GM12878 (cell line): ENCODE measurements around the gene DCN. TPM values are rescaled to one million over a fixed set of nuclear protein-coding genes. Genes with fewer than 3 reads are reported as not detected.

ENCODE experiments used
- ATAC-seq: fragments of 200-7000 bp; cut with Tn5 transposase; 3 replicates; pipeline ENCODE4 v1.9.1; 2020; ENCODE audit warnings: mild to moderate bottlenecking, moderate library complexity
- BruUV-seq: library from RNA; stranded (reverse); fragments of 400-500 nt; replicated peaks from 2 replicates; lab custom pipeline; 2021; lab: Mats Ljungman, UMichigan
- CTCF ChIA-PET: fragments of 300-600 bp; sonication (Branson Sonifier 250); formaldehyde crosslinking; extraction: SDS; loops from one replicate; lab custom pipeline; 2021; ENCODE audit warnings: inconsistent platforms; lab: Yijun Ruan, JAX
- POLR2A ChIA-PET: fragments of 350-600 bp; formaldehyde crosslinking; extraction: SDS; loops from one replicate; lab custom pipeline; 2021; ENCODE audit warnings: inconsistent platforms; lab: Charles Lee
- RAD21 ChIA-PET: fragments of 300-600 bp; sonication (Branson Sonifier 250); formaldehyde crosslinking; loops from one replicate; lab custom pipeline; 2023; ENCODE audit warnings: antibody characterized with exemption; ENCODE audit not compliant: unreplicated experiment; lab: Charles Lee
- SMC1A ChIA-PET: fragments of 300-600 bp; sonication (Branson Sonifier 250); formaldehyde crosslinking; loops from one replicate; lab custom pipeline; 2023; ENCODE audit not compliant: unreplicated experiment, uncharacterized antibody; lab: Charles Lee
- DNase-seq: peaks from one replicate; pipeline ENCODE4 v3.0.0-alpha.2; 2011; ENCODE audit warnings: low read depth, low spot score
- FAIRE-seq: peaks from 3 replicates; lab custom pipeline; 2011; peaks lifted over from hg19 to GRCh38; lab: Jason Lieb, UNC
- H2AFZ ChIP-seq: 2 replicates; pipeline ENCODE4 v1.6.0; 2011; ENCODE audit warnings: low read depth, low read length, control low read depth; ENCODE audit not compliant: control insufficient read depth
- H3K27ac ChIP-seq: 2 replicates; pipeline ENCODE4 v1.5.1; 2011; ENCODE audit warnings: control low read depth; ENCODE audit not compliant: control insufficient read depth, insufficient read depth
- H3K27me3 ChIP-seq, 2 experiments: replicated peaks in 1 of 2; 2 replicates each; pipeline versions ENCODE4 v1.6.0 to v1.6.1; 2011; ENCODE audit warnings: low read length in 1 of 2; ENCODE audit not compliant: control insufficient read depth in 2 of 2, insufficient read depth in 2 of 2
- H3K36me3 ChIP-seq, 2 experiments: 2 replicates each; pipeline ENCODE4 v1.5.1; 2011; ENCODE audit warnings: low read length in 1 of 2; ENCODE audit not compliant: control insufficient read depth in 2 of 2, insufficient read depth in 2 of 2
- H3K4me1 ChIP-seq: 2 replicates; pipeline ENCODE4 v1.6.1; 2011; ENCODE audit warnings: mild to moderate bottlenecking, low read length, moderate library complexity, mixed read lengths; ENCODE audit not compliant: control insufficient read depth, insufficient read depth
- H3K4me2 ChIP-seq: 2 replicates; pipeline ENCODE4 v1.6.0; 2011; ENCODE audit warnings: control low read depth; ENCODE audit not compliant: control insufficient read depth, insufficient read depth
- H3K4me3 ChIP-seq: fragments of 200-600 bp; sonication (generic); 2 replicates; pipeline ENCODE4 v1.5.1; 2016
- H3K79me2 ChIP-seq: 2 replicates; pipeline ENCODE4 v1.6.0; 2011; ENCODE audit warnings: low read length; ENCODE audit not compliant: control insufficient read depth, insufficient read depth
- H3K9ac ChIP-seq: 2 replicates; pipeline ENCODE4 v1.8.0; 2011; ENCODE audit warnings: low read length, control low read depth, mixed read lengths; ENCODE audit not compliant: control insufficient read depth, insufficient read depth
- H3K9me3 ChIP-seq: replicated peaks from 3 replicates; pipeline ENCODE4 v1.5.1; 2011; ENCODE audit warnings: mild to moderate bottlenecking, low read length; ENCODE audit not compliant: control insufficient read depth, insufficient read depth
- H4K20me1 ChIP-seq: 2 replicates; pipeline ENCODE4 v1.6.0; 2011; ENCODE audit not compliant: control insufficient read depth, insufficient read depth
- IKZF1 ChIP-seq: fragments of 450-650 bp; conservative IDR thresholded peaks from 2 replicates; pipeline ENCODE4 v1.6.1; 2017; ENCODE audit warnings: antibody characterized with exemption, mild to moderate bottlenecking
- IRF3 ChIP-seq: fragments of 450-650 bp; IDR thresholded peaks from 2 replicates; pipeline ENCODE4 v1.6.1; 2014; ENCODE audit warnings: mild to moderate bottlenecking
- JUND ChIP-seq: IDR thresholded peaks from 2 replicates; pipeline ENCODE4 v1.6.1; 2012; ENCODE audit warnings: low read depth, mild to moderate bottlenecking, low read length, improper control_type of control experiment, moderate library complexity
- MYC ChIP-seq: IDR thresholded peaks from 2 replicates; pipeline ENCODE4 v1.6.1; 2011; ENCODE audit warnings: mild to moderate bottlenecking, low read length, moderate library complexity, inconsistent platforms; ENCODE audit not compliant: insufficient read depth, insufficient replicate concordance, insufficient read length, severe bottlenecking
- NBN ChIP-seq: fragments of 450-650 bp; IDR thresholded peaks from 2 replicates; pipeline ENCODE4 v1.6.1; 2016
- NFYA ChIP-seq: IDR thresholded peaks from 2 replicates; pipeline ENCODE4 v1.6.1; 2011; ENCODE audit warnings: low read depth, mild to moderate bottlenecking, low read length, improper control_type of control experiment, borderline replicate concordance
- NR2C2 ChIP-seq: IDR thresholded peaks from 2 replicates; pipeline ENCODE4 v1.6.1; 2011; ENCODE audit warnings: borderline replicate concordance, low read depth; ENCODE audit not compliant: control insufficient read depth, insufficient read length
- PAX5 ChIP-seq: IDR thresholded peaks from 2 replicates; pipeline ENCODE4 v1.6.1; 2011; ENCODE audit warnings: low read depth, low read length, borderline replicate concordance
- POLR2AphosphoS2 ChIP-seq: IDR thresholded peaks from 2 replicates; pipeline ENCODE4 v1.6.1; 2011; ENCODE audit warnings: low read depth, mild to moderate bottlenecking, low read length, improper control_type of control experiment, moderate library complexity
- RCOR1 ChIP-seq: conservative IDR thresholded peaks from 2 replicates; pipeline ENCODE4 v1.6.1; 2012; ENCODE audit warnings: low read depth, low read length, improper control_type of control experiment
- TARDBP ChIP-seq: IDR thresholded peaks from 2 replicates; pipeline ENCODE4 v1.6.1; 2016; ENCODE audit warnings: borderline replicate concordance
- YBX1 ChIP-seq: fragments of 450-650 bp; IDR thresholded peaks from 2 replicates; pipeline ENCODE4 v1.6.1; 2016; ENCODE audit warnings: antibody characterized with exemption
- ZBTB11 ChIP-seq: fragments of 450-650 bp; formaldehyde crosslinking; IDR thresholded peaks from 2 replicates; pipeline ENCODE4 v1.5.0; 2022; ENCODE audit warnings: mild to moderate bottlenecking, missing genetic modification characterization
- ZNF207 ChIP-seq: fragments of 450-650 bp; IDR thresholded peaks from 2 replicates; pipeline ENCODE4 v1.6.1; 2014; ENCODE audit warnings: antibody characterized with exemption, mild to moderate bottlenecking, borderline replicate concordance
- WGBS: methylation state at CpG from one replicate; pipeline ENCODE4 v1.1.6; 2016; ENCODE audit warnings: low lambda C conversion rate; ENCODE audit not compliant: insufficient replicate concordance, insufficient coverage; ENCODE audit errors: missing lambda C conversion rate; 5-methylcytosine and 5-hydroxymethylcytosine counted together
- in situ Hi-C: fragments of 300-500 bp; cut with MboI; formaldehyde crosslinking; loops from 9 replicates; pipeline ENCODE4 v1.14.3; 2018; ENCODE audit warnings: mixed read lengths
- intact Hi-C: fragments of 100-400 bp; cut with micrococcal nuclease; formaldehyde crosslinking; loops from one replicate; pipeline ENCODE4 v1.14.2; 2022; ENCODE audit not compliant: unreplicated experiment
- polyA plus RNA-seq, 11 experiments: library from polyadenylated mRNA; depleted of rRNA in 4 of 11; unstranded in 6 of 11; stranded (reverse) in 5 of 11; fragments of >200 nt; fragmentation: Nextera tagmentation in 4 of 11; fragmentation: Illumina TruSeq in 1 of 11; extraction: Ambion mirVana in 4 of 11; extraction: Trizol in 1 of 11; gene quantifications; 1 replicate in 1 of 11; 2 replicates in 10 of 11; pipeline versions ENCODE4 v1.2.1 to v1.2.3, GENCODE V29; 2011 to 2016; ENCODE audit warnings: inconsistent platforms in 2 of 11, missing spikeins in 2 of 11, low read depth in 1 of 11
- total RNA-seq, 4 experiments: library from RNA; depleted of rRNA in 3 of 4; stranded (reverse); fragments of >200 nt in 3 of 4; fragmentation: Illumina TruSeq in 1 of 4; extraction: Trizol in 1 of 4; gene quantifications; 2 replicates each; pipeline versions ENCODE4 v1.2.1 to v1.2.3, GENCODE V29; 2013 to 2021
- TF ChIP-seq, protein P1 (sequence below): IDR thresholded peaks from 2 replicates; pipeline ENCODE4 v1.6.1; 2011; ENCODE audit warnings: mild to moderate bottlenecking, low read depth, low read length, moderate library complexity; ENCODE audit not compliant: insufficient replicate concordance
- TF ChIP-seq, protein P2 (sequence below): IDR thresholded peaks from 2 replicates; pipeline ENCODE4 v1.6.1; 2012; ENCODE audit warnings: low read length, inconsistent platforms
- TF ChIP-seq, protein P3 (sequence below): IDR thresholded peaks from 2 replicates; pipeline ENCODE4 v1.6.1; 2012; ENCODE audit warnings: low read depth, low read length, improper control_type of control experiment

Gene DCN
- total and polyA plus RNA-seq, 10 of the 15 experiments (the other 5 are each of a cell fraction or from before 2014, with no cell fraction given), result 0.07 to 2.1 (median 0.75) TPM; not detected in 6

DNA sequence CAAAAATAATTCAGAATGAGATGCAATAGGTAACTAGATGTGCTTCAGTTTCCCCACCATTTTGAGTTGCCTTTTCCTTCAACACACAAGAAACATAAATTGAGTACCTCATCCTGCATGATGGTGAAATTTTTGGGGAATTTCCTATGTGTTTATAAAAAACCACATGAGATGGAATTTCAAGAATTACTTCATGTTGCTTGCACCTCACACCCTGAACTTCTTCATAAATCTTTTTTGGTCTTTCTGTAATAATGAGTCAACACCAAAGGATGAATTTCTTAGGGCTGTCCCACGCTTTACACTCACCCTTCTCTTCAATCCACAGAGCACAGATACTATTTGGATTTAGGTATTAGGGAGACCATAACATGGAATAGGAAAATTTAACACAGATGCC lies 48.7 kb downstream of the DCN start:
- Histone ChIP-seq H3K4me2 (no peak overlapping the region), H4K20me1 (no peaks in the 10 kb centered on the region), H3K27ac (no peak overlapping the region), H3K4me3 (no peak overlapping the region), H3K4me1 (no peaks in the 10 kb centered on the region), H3K9ac (no peak overlapping the region), H3K27me3 (no peaks in the 10 kb centered on the region), H2AFZ (no peak overlapping the region), H3K36me3 (no peaks in the 10 kb centered on the region), H3K79me2 (no peaks in the 10 kb centered on the region), H3K9me3 (no peaks in the 10 kb centered on the region)
- WGBS, result 0% methylated on average over 1 of the region's 1 CpG
- ChIA-PET CTCF (no interaction called here), POLR2A (no interaction called here), RAD21 (no interaction called here), SMC1A (no interaction called here)
- intact Hi-C loops, result no loop called here
- DNase-seq, result no peak
- no peak for ATAC-seq
- no peak for FAIRE-seq
- BruUV-seq, result no TSS peak
- in situ Hi-C loops, result no loop called here
- TF ChIP-seq, protein P1, sequence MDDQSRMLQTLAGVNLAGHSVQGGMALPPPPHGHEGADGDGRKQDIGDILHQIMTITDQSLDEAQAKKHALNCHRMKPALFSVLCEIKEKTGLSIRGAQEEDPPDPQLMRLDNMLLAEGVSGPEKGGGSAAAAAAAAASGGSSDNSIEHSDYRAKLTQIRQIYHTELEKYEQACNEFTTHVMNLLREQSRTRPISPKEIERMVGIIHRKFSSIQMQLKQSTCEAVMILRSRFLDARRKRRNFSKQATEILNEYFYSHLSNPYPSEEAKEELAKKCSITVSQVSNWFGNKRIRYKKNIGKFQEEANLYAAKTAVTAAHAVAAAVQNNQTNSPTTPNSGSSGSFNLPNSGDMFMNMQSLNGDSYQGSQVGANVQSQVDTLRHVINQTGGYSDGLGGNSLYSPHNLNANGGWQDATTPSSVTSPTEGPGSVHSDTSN, result no peak
- no peak for TF ChIP-seq IRF3
- no peak for TF ChIP-seq MYC
- no peak for TF ChIP-seq IKZF1
- no peak for TF ChIP-seq NR2C2
- no peak for TF ChIP-seq POLR2AphosphoS2
- no peak for TF ChIP-seq ZBTB11 (CRISPR knock-in tag)
- TF ChIP-seq TARDBP, result no peak
- TF ChIP-seq NBN, result no peak
- no peak for TF ChIP-seq NFYA
- TF ChIP-seq RCOR1, result no peak
- TF ChIP-seq YBX1, result no peak
- TF ChIP-seq PAX5, result no peak
- TF ChIP-seq ZNF207, result no peak
- TF ChIP-seq, protein P2, sequence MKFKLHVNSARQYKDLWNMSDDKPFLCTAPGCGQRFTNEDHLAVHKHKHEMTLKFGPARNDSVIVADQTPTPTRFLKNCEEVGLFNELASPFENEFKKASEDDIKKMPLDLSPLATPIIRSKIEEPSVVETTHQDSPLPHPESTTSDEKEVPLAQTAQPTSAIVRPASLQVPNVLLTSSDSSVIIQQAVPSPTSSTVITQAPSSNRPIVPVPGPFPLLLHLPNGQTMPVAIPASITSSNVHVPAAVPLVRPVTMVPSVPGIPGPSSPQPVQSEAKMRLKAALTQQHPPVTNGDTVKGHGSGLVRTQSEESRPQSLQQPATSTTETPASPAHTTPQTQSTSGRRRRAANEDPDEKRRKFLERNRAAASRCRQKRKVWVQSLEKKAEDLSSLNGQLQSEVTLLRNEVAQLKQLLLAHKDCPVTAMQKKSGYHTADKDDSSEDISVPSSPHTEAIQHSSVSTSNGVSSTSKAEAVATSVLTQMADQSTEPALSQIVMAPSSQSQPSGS, result no peak
- TF ChIP-seq, protein P3, sequence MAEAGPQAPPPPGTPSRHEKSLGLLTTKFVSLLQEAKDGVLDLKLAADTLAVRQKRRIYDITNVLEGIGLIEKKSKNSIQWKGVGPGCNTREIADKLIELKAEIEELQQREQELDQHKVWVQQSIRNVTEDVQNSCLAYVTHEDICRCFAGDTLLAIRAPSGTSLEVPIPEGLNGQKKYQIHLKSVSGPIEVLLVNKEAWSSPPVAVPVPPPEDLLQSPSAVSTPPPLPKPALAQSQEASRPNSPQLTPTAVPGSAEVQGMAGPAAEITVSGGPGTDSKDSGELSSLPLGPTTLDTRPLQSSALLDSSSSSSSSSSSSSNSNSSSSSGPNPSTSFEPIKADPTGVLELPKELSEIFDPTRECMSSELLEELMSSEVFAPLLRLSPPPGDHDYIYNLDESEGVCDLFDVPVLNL, result no peak
- no peak for TF ChIP-seq JUND
